H9 (cell line): ENCODE results near the gene RNF39. TPM values are rescaled to one million over a fixed set of nuclear protein-coding genes. Genes with fewer than 3 reads are reported as not detected.

Experiments
- DNase-seq: peaks from one replicate; pipeline ENCODE4 v3.0.0-alpha.2; 2017
- H2AFZ ChIP-seq: one replicate; pipeline ENCODE4 v1.6.1; 2013; ENCODE audit warnings: mild to moderate bottlenecking, low read length, control low read depth, moderate library complexity
- H2AK5ac ChIP-seq: 2 replicates; pipeline ENCODE4 v1.6.1; 2013; ENCODE audit warnings: low read length, control low read depth, mixed read lengths; ENCODE audit not compliant: insufficient read length
- H2BK120ac ChIP-seq: one replicate; pipeline ENCODE4 v1.6.1; 2013; ENCODE audit warnings: low read depth, mild to moderate bottlenecking, low read length, control low read depth, inconsistent platforms; ENCODE audit not compliant: poor library complexity, severe bottlenecking
- H2BK12ac ChIP-seq: 2 replicates; pipeline ENCODE4 v1.6.1; 2013; ENCODE audit warnings: low read length, control low read depth, mixed read lengths, low read depth; ENCODE audit not compliant: insufficient read length
- H2BK15ac ChIP-seq: 2 replicates; pipeline ENCODE4 v1.6.1; 2013; ENCODE audit warnings: low read depth, low read length, control low read depth
- H2BK20ac ChIP-seq: one replicate; pipeline ENCODE4 v1.6.1; 2013; ENCODE audit warnings: low read depth, mild to moderate bottlenecking, low read length, control low read depth, inconsistent platforms; ENCODE audit not compliant: poor library complexity, severe bottlenecking
- H2BK5ac ChIP-seq: 2 replicates; pipeline ENCODE4 v1.6.1; 2013; ENCODE audit warnings: low read length, control low read depth, mixed read lengths; ENCODE audit not compliant: insufficient read length
- H3K14ac ChIP-seq: 2 replicates; pipeline ENCODE4 v1.6.1; 2013; ENCODE audit warnings: low read length, control low read depth; ENCODE audit not compliant: insufficient read depth
- H3K18ac ChIP-seq: 2 replicates; pipeline ENCODE4 v1.6.1; 2013; ENCODE audit warnings: low read depth, mild to moderate bottlenecking, mixed read lengths, low read length, control low read depth; ENCODE audit not compliant: insufficient read length
- H3K23ac ChIP-seq: 2 replicates; pipeline ENCODE4 v1.6.1; 2013; ENCODE audit warnings: low read length, control low read depth, mixed read lengths, low read depth; ENCODE audit not compliant: insufficient read length
- H3K23me2 ChIP-seq: 2 replicates; pipeline ENCODE4 v1.6.1; 2013; ENCODE audit warnings: low read depth, mild to moderate bottlenecking, mixed read lengths, low read length, control low read depth; ENCODE audit not compliant: insufficient read length, poor library complexity, severe bottlenecking
- H3K27ac ChIP-seq: 2 replicates; pipeline ENCODE4 v1.5.1; 2013; ENCODE audit warnings: low read length, control low read depth, mixed read lengths, low read depth; ENCODE audit not compliant: insufficient read length
- H3K27me3 ChIP-seq: 2 replicates; pipeline ENCODE4 v1.6.1; 2013; ENCODE audit warnings: low read length, control low read depth, inconsistent platforms; ENCODE audit not compliant: insufficient read depth
- H3K4ac ChIP-seq: 2 replicates; pipeline ENCODE4 v1.6.1; 2013; ENCODE audit warnings: low read depth, mild to moderate bottlenecking, control low read depth, inconsistent platforms, low read length, moderate library complexity
- H3K4me1 ChIP-seq: 2 replicates; pipeline ENCODE4 v1.6.1; 2013; ENCODE audit warnings: low read length, control low read depth, inconsistent platforms; ENCODE audit not compliant: insufficient read depth
- H3K4me2 ChIP-seq: 2 replicates; pipeline ENCODE4 v1.6.1; 2013; ENCODE audit warnings: low read length, control low read depth, mixed read lengths; ENCODE audit not compliant: insufficient read length, insufficient read depth
- H3K56ac ChIP-seq: 2 replicates; pipeline ENCODE4 v1.6.1; 2013; ENCODE audit warnings: low read depth, mild to moderate bottlenecking, mixed read lengths, low read length, control low read depth; ENCODE audit not compliant: insufficient read length
- H3K79me1 ChIP-seq: 2 replicates; pipeline ENCODE4 v1.6.1; 2013; ENCODE audit warnings: low read depth, mild to moderate bottlenecking, moderate library complexity, low read length, control low read depth, inconsistent platforms; ENCODE audit not compliant: insufficient read depth, poor library complexity, severe bottlenecking
- H3K79me2 ChIP-seq: 2 replicates; pipeline ENCODE4 v1.6.1; 2013; ENCODE audit warnings: low read length, control low read depth, inconsistent platforms; ENCODE audit not compliant: insufficient read depth
- H3K9ac ChIP-seq: 2 replicates; pipeline ENCODE4 v1.6.1; 2013; ENCODE audit warnings: low read length, control low read depth, mixed read lengths; ENCODE audit not compliant: insufficient read length; ENCODE audit errors: extremely low read depth
- H3K9me3 ChIP-seq: one replicate; pipeline ENCODE4 v1.6.1; 2013; ENCODE audit warnings: low read depth, low read length, inconsistent platforms; ENCODE audit not compliant: control insufficient read depth
- H3T11ph ChIP-seq: one replicate; pipeline ENCODE4 v1.6.1; 2013; ENCODE audit warnings: mild to moderate bottlenecking, low read length, control low read depth, inconsistent platforms
- H4K20me1 ChIP-seq: one replicate; pipeline ENCODE4 v1.6.1; 2013; ENCODE audit not compliant: control insufficient read depth, insufficient read length, insufficient read depth
- H4K5ac ChIP-seq: 2 replicates; pipeline ENCODE4 v1.6.1; 2013; ENCODE audit warnings: low read depth, mild to moderate bottlenecking, mixed read lengths, low read length, control low read depth; ENCODE audit not compliant: insufficient read length
- H4K8ac ChIP-seq: replicated peaks from 2 replicates; pipeline ENCODE4 v1.6.1; 2013; ENCODE audit warnings: low read length, control low read depth, mixed read lengths, low read depth; ENCODE audit not compliant: insufficient read length
- H4K91ac ChIP-seq: 2 replicates; pipeline ENCODE4 v1.6.1; 2013; ENCODE audit warnings: low read depth, mild to moderate bottlenecking, moderate library complexity, mixed read lengths, low read length, control low read depth; ENCODE audit not compliant: insufficient read length
- H3K27ac Mint-ChIP-seq, 3 experiments: 2 replicates in 2 of 3; 3 replicates in 1 of 3; pipeline ENCODE4 v1.8.0; 2020 to 2021; ENCODE audit warnings: mixed read lengths in 3 of 3, mild to moderate bottlenecking in 1 of 3, moderate library complexity in 1 of 3
- H3K27me3 Mint-ChIP-seq: 2 replicates; pipeline ENCODE4 v1.8.0; 2021; ENCODE audit warnings: low read depth, mild to moderate bottlenecking, moderate library complexity, mixed read lengths
- H3K36me3 Mint-ChIP-seq, 3 experiments: 2 replicates in 2 of 3; 3 replicates in 1 of 3; pipeline ENCODE4 v1.8.0; 2020 to 2021; ENCODE audit warnings: low read depth in 3 of 3, mixed read lengths in 3 of 3; ENCODE audit not compliant: insufficient read depth in 1 of 3
- H3K4me1 Mint-ChIP-seq, 2 experiments: 2 replicates each; pipeline ENCODE4 v1.8.0; 2020; ENCODE audit warnings: mixed read lengths in 2 of 2
- H3K4me3 Mint-ChIP-seq, 2 experiments: 2 replicates in 1 of 2; 3 replicates in 1 of 2; pipeline ENCODE4 v1.8.0; 2020 to 2021; ENCODE audit warnings: mild to moderate bottlenecking in 2 of 2, mixed read lengths in 2 of 2, moderate library complexity in 1 of 2
- H3K9me3 Mint-ChIP-seq, 2 experiments: 2 replicates in 1 of 2; 3 replicates in 1 of 2; pipeline ENCODE4 v1.8.0; 2020; ENCODE audit warnings: mild to moderate bottlenecking in 2 of 2, mixed read lengths in 2 of 2, moderate library complexity in 1 of 2
- CTCF ChIP-seq: fragments of 200-600 bp; sonication (generic); conservative IDR thresholded peaks from 3 replicates; pipeline ENCODE4 v1.8.0; 2021; ENCODE audit warnings: antibody characterized with exemption, mild to moderate bottlenecking
- total RNA-seq: library from RNA; stranded (reverse); gene quantifications from 2 replicates; pipeline ENCODE4 v1.2.1, GENCODE V29; 2021

The RNF39 gene
- total RNA-seq, 1 experiment from 2014 or later, result 0.26 TPM

DNA sequence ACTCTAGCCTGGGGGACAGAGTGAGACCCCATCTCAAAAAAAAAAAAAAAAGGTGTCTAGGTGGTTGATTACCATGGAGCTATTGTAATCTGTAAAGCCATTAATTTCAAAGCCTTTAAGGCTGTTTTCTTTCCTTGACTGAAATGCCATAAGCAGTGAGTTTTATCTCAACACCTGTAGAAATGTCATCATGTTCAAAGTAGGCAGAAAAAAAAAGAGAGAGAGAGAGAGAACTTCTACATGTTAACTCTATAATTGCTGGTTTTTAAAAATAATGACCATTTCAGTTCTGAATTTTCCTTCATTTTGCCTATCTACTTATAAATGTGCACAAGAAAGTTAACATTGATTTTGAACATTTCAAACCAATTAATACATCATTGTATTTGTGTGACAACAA is 44.2 kb downstream of the RNF39 start:
- Histone ChIP-seq H3K27me3 (no peaks in the 10 kb centered on the region), H2AFZ (no peak overlapping the region), H2BK5ac (no peak overlapping the region), H3K4ac (no peak overlapping the region), H2AK5ac (no peak overlapping the region), H3K9me3 (no peaks in the 10 kb centered on the region), H3K23ac (no peak overlapping the region), H4K20me1 (no peaks in the 10 kb centered on the region), H3K79me1 (no peaks in the 10 kb centered on the region), H4K5ac (no peak overlapping the region), H4K91ac (no peak overlapping the region), H2BK15ac (no peak overlapping the region), H4K8ac (no peak overlapping the region), H3K4me2 (no peak overlapping the region), H2BK12ac (no peak overlapping the region), H3K14ac (no peak overlapping the region), H3K56ac (no peak overlapping the region), H3K4me1 (no peaks in the 10 kb centered on the region), H3K79me2 (no peaks in the 10 kb centered on the region), H2BK120ac (no peak overlapping the region), H2BK20ac (no peak overlapping the region), H3K23me2 (no peaks in the 10 kb centered on the region), H3T11ph (no peak overlapping the region), H3K27ac (no peak overlapping the region), H3K9ac (no peak overlapping the region), H3K18ac (no peak overlapping the region)
- TF ChIP-seq CTCF, result no peak
- Mint-ChIP-seq H3K27me3 (no peaks in the 10 kb centered on the region), H3K36me3 (no peaks in the 10 kb centered on the region; a peak in 1 of 7 replicates), H3K4me3 (no peak overlapping the region), H3K9me3 (no peaks in the 10 kb centered on the region), H3K27ac (no peak overlapping the region), H3K4me1 (no peaks in the 10 kb centered on the region)
- no peak for DNase-seq
